ENCODE results near the gene AFAP1L1. TPM values are rescaled to one million over a fixed set of nuclear protein-coding genes. Genes with fewer than 3 reads are reported as not detected.

AFAP1L1 gene
- total RNA-seq, 2 donors from 2014 or later: 0.33 to 0.95 TPM

GRCh38 chr5:149283626-149284480 is 12.2 kb downstream of the AFAP1L1 start:
- H3K4me3 Mint-ChIP-seq: no peak overlapping the region
- peaks cover 10 to 15% of the 10 kb centered on the region in 2 donors for H3K27me3 Mint-ChIP-seq
- H3K9me3 Mint-ChIP-seq: no peaks in the 10 kb centered on the region
- H3K27ac Mint-ChIP-seq: no peak overlapping the region
- peaks cover 0 to 2% of the 10 kb centered on the region in 2 donors for H3K4me1 Mint-ChIP-seq (ENCODE audit: low read depth in 2 of 2)
- H3K36me3 Mint-ChIP-seq: no peaks in the 10 kb centered on the region
- ATAC-seq (no peak), DNase-seq (ENCODE audit: low spot score) (no peak)

GRCh38 chr5:149284501-149284900 is 12.8 kb downstream of the AFAP1L1 start:
- H3K4me1 Mint-ChIP-seq (ENCODE audit: low read depth in 2 of 2): no peaks in the 10 kb centered on the region
- ATAC-seq: no peak
- DNase-seq (ENCODE audit: low spot score): no peak
- H3K27me3 Mint-ChIP-seq: peaks cover 16 to 18% of the 10 kb centered on the region in 2 donors
- H3K9me3 Mint-ChIP-seq: no peaks in the 10 kb centered on the region
- H3K4me3 Mint-ChIP-seq: no peak overlapping the region
- H3K27ac Mint-ChIP-seq: no peak overlapping the region
- H3K36me3 Mint-ChIP-seq: no peaks in the 10 kb centered on the region

- DNase-seq (ENCODE audit: low spot score): no peak
- Mint-ChIP-seq H3K27ac (no peak overlapping the region), H3K36me3 (no peaks in the 10 kb centered on the region), H3K9me3 (no peaks in the 10 kb centered on the region), H3K4me3 (no peak overlapping the region), H3K27me3 (peaks cover 13 to 16% of the 10 kb centered on the region in 2 donors), H3K4me1 (ENCODE audit: low read depth in 2 of 2) (no peaks in the 10 kb centered on the region)
- ATAC-seq: no peak
These were observed 13.5 kb downstream of the AFAP1L1 start for GRCh38 chr5:149285153-149285552.

- Mint-ChIP-seq H3K27ac (no peak overlapping the region), H3K4me1 (ENCODE audit: low read depth in 2 of 2) (no peaks in the 10 kb centered on the region), H3K36me3 (no peaks in the 10 kb centered on the region), H3K9me3 (no peaks in the 10 kb centered on the region), H3K4me3 (no peak overlapping the region), H3K27me3 (peaks cover 15 to 22% of the 10 kb centered on the region in 2 donors)
- ATAC-seq: no peak
- DNase-seq (ENCODE audit: low spot score): no peak
These were observed 16.8 kb downstream of the AFAP1L1 start for GRCh38 chr5:149288436-149288835.

GRCh38 chr5:149289301-149289700 is 17.6 kb downstream of the AFAP1L1 start:
- peaks cover 13 to 22% of the 10 kb centered on the region in 2 donors for H3K27me3 Mint-ChIP-seq
- H3K4me3 Mint-ChIP-seq: no peak overlapping the region
- no peak overlapping the region for H3K27ac Mint-ChIP-seq
- no peaks in the 10 kb centered on the region for H3K36me3 Mint-ChIP-seq
- DNase-seq (ENCODE audit: low spot score) (no peak), ATAC-seq (no peak)
- H3K9me3 Mint-ChIP-seq: no peaks in the 10 kb centered on the region
- H3K4me1 Mint-ChIP-seq (ENCODE audit: low read depth in 2 of 2): no peaks in the 10 kb centered on the region

- H3K36me3 Mint-ChIP-seq: no peaks in the 10 kb centered on the region
- DNase-seq (ENCODE audit: low spot score) (no peak), ATAC-seq (no peak)
- H3K27ac Mint-ChIP-seq: no peak overlapping the region
- H3K4me3 Mint-ChIP-seq: no peak overlapping the region
- peaks cover 0 to 3% of the 10 kb centered on the region in 2 donors for H3K4me1 Mint-ChIP-seq (ENCODE audit: low read depth in 2 of 2)
- peaks cover 13 to 29% of the 10 kb centered on the region in 2 donors for H3K27me3 Mint-ChIP-seq
- no peaks in the 10 kb centered on the region for H3K9me3 Mint-ChIP-seq
These were observed 23.5 kb downstream of the AFAP1L1 start for GRCh38 chr5:149294872-149295829.

- H3K27ac Mint-ChIP-seq: no peak overlapping the region
- DNase-seq (ENCODE audit: low spot score): no peak
These were observed 25.8 kb downstream of the AFAP1L1 start for GRCh38 chr5:149297340-149298025.

GRCh38 chr5:149298163-149298562 is 26.5 kb downstream of the AFAP1L1 start:
- no peak overlapping the region for H3K4me3 Mint-ChIP-seq
- DNase-seq (ENCODE audit: low spot score) (no peak), ATAC-seq (no peak)
- peaks cover 10 to 16% of the 10 kb centered on the region in 2 donors for H3K27me3 Mint-ChIP-seq
- no peaks in the 10 kb centered on the region for H3K36me3 Mint-ChIP-seq
- no peak overlapping the region for H3K27ac Mint-ChIP-seq
- no peaks in the 10 kb centered on the region for H3K9me3 Mint-ChIP-seq
- peaks cover 0 to 3% of the 10 kb centered on the region in 2 donors for H3K4me1 Mint-ChIP-seq (ENCODE audit: low read depth in 2 of 2)

More at GRCh38 chr5:149297340-149298025, 25.8 kb downstream of the AFAP1L1 start:
- Mint-ChIP-seq H3K4me1 (ENCODE audit: low read depth in 2 of 2) (peaks cover 0 to 3% of the 10 kb centered on the region in 2 donors), H3K9me3 (no peaks in the 10 kb centered on the region), H3K36me3 (no peaks in the 10 kb centered on the region), H3K4me3 (no peak overlapping the region), H3K27me3 (peaks cover 10 to 16% of the 10 kb centered on the region in 2 donors)
- no peak for ATAC-seq

- H3K9me3 Mint-ChIP-seq: no peaks in the 10 kb centered on the region
- H3K27me3 Mint-ChIP-seq: peaks cover 10 to 16% of the 10 kb centered on the region in 2 donors
- H3K4me3 Mint-ChIP-seq: no peak overlapping the region
- peaks cover 0 to 3% of the 10 kb centered on the region in 2 donors for H3K4me1 Mint-ChIP-seq (ENCODE audit: low read depth in 2 of 2)
- H3K27ac Mint-ChIP-seq: no peak overlapping the region
- DNase-seq (ENCODE audit: low spot score) (no peak), ATAC-seq (no peak)
- no peaks in the 10 kb centered on the region for H3K36me3 Mint-ChIP-seq
These were observed 27.3 kb downstream of the AFAP1L1 start for GRCh38 chr5:149298842-149299404.

- Mint-ChIP-seq H3K4me3 (no peak overlapping the region), H3K36me3 (no peaks in the 10 kb centered on the region), H3K27me3 (peaks cover 10 to 16% of the 10 kb centered on the region in 2 donors), H3K4me1 (ENCODE audit: low read depth in 2 of 2) (peaks cover 0 to 3% of the 10 kb centered on the region in 2 donors), H3K9me3 (no peaks in the 10 kb centered on the region), H3K27ac (no peak overlapping the region)
- ATAC-seq (peak in 1 of 2 donors; percentile 33), DNase-seq (ENCODE audit: low spot score) (no peak)
These were observed 27.9 kb downstream of the AFAP1L1 start for GRCh38 chr5:149299451-149300054.

- no peak overlapping the region for H3K4me3 Mint-ChIP-seq
- no peaks in the 10 kb centered on the region for H3K36me3 Mint-ChIP-seq
- no peaks in the 10 kb centered on the region for H3K4me1 Mint-ChIP-seq (ENCODE audit: low read depth in 2 of 2)
- DNase-seq (ENCODE audit: low spot score) (no peak), ATAC-seq (no peak)
- no peak overlapping the region for H3K27ac Mint-ChIP-seq
- no peaks in the 10 kb centered on the region for H3K9me3 Mint-ChIP-seq
- H3K27me3 Mint-ChIP-seq: peaks cover 5 to 10% of the 10 kb centered on the region in 2 donors
These were observed 28.8 kb downstream of the AFAP1L1 start for GRCh38 chr5:149300441-149300840.

GRCh38 chr5:149301049-149301743 is 29.5 kb downstream of the AFAP1L1 start:
- peaks cover 4 to 7% of the 10 kb centered on the region in 2 donors for H3K27me3 Mint-ChIP-seq
- ATAC-seq (no peak), DNase-seq (ENCODE audit: low spot score) (no peak)
- no peak overlapping the region for H3K27ac Mint-ChIP-seq
- no peaks in the 10 kb centered on the region for H3K4me1 Mint-ChIP-seq (ENCODE audit: low read depth in 2 of 2)
- no peak overlapping the region for H3K4me3 Mint-ChIP-seq
- H3K36me3 Mint-ChIP-seq: no peaks in the 10 kb centered on the region
- no peaks in the 10 kb centered on the region for H3K9me3 Mint-ChIP-seq

Measured in natural killer cell treated with Interleukin-12 subunit alpha and Interleukin-12 subunit beta and Interleukin-15 and Interleukin-18, amount 100 ng/mL, for 72 hours (primary cell).